Lung (tissue), 12 donors: ENCODE data around the gene LSAMP. TPM values are rescaled to one million over a fixed set of nuclear protein-coding genes. Genes with fewer than 3 reads are reported as not detected.

Experiments used
- ATAC-seq: fragments of 200-7000 bp; cut with Tn5 transposase; one replicate; pipeline ENCODE4 v1.9.1; 2020; ENCODE audit warnings: moderate number of reproducible peaks; ENCODE audit not compliant: insufficient read depth, low FRiP score
- DNase-seq, 3 donors: peaks; one replicate each; pipeline ENCODE4 v3.0.0-alpha.2; 2013 to 2017
- H3K27ac ChIP-seq, 2 donors: one replicate each; pipeline ENCODE4 v1.5.1; 2013; ENCODE audit warnings: mild to moderate bottlenecking in 2 of 2, moderate library complexity in 2 of 2, control low read depth in 1 of 2, inconsistent platforms in 1 of 2, low read depth in 1 of 2, low read length in 1 of 2
- H3K27me3 ChIP-seq, 3 donors: one replicate each; pipeline ENCODE4 v1.5.1; 2013; ENCODE audit warnings: low read length in 2 of 3; ENCODE audit not compliant: control insufficient read depth in 3 of 3, insufficient read depth in 3 of 3
- H3K36me3 ChIP-seq, 4 donors: one replicate each; pipeline ENCODE4 v1.5.1; 2013; ENCODE audit warnings: low read length in 4 of 4, mild to moderate bottlenecking in 1 of 4, moderate library complexity in 1 of 4; ENCODE audit not compliant: control insufficient read depth in 4 of 4, insufficient read depth in 4 of 4
- H3K4me1 ChIP-seq, 5 donors: one replicate each; pipeline ENCODE4 v1.5.1; 2013; ENCODE audit warnings: low read length in 5 of 5, mild to moderate bottlenecking in 2 of 5, moderate library complexity in 1 of 5; ENCODE audit not compliant: control insufficient read depth in 5 of 5, insufficient read depth in 5 of 5
- H3K4me3 ChIP-seq: one replicate; pipeline ENCODE4 v1.5.1; 2013; ENCODE audit warnings: mild to moderate bottlenecking, control low read depth, moderate library complexity
- H3K9ac ChIP-seq, 2 donors: one replicate each; pipeline ENCODE4 v1.5.1; 2013; ENCODE audit warnings: low read length in 2 of 2, control low read depth in 1 of 2; ENCODE audit not compliant: insufficient read depth in 1 of 2
- H3K9me3 ChIP-seq, 4 donors: one replicate each; pipeline ENCODE4 v1.5.1; 2013; ENCODE audit warnings: low read length in 3 of 4, mild to moderate bottlenecking in 1 of 4, moderate library complexity in 1 of 4; ENCODE audit not compliant: control insufficient read depth in 4 of 4, insufficient read depth in 3 of 4
- CTCF ChIP-seq: IDR thresholded peaks from 2 replicates; pipeline ENCODE4 v1.5.1; 2012; ENCODE audit warnings: mild to moderate bottlenecking; ENCODE audit errors: control extremely low read depth, extremely low read depth
- WGBS, 2 donors: extraction: QIAGEN DNeasy Blood & Tissue Kit; methylation state at CpG; one replicate each; pipeline ENCODE4 v1.1.7; 2013; 5-methylcytosine and 5-hydroxymethylcytosine counted together
- polyA plus RNA-seq, 2 donors: library from polyadenylated mRNA; stranded (reverse); fragments of 200-250 nt; gene quantifications; one replicate each; pipeline ENCODE4 v1.2.1, GENCODE V29; 2013
- total RNA-seq, 2 donors: library from RNA; depleted of rRNA in 1 of 2; stranded (reverse); fragments of >200 nt in 1 of 2; gene quantifications; one replicate each; pipeline ENCODE4 v1.2.1, GENCODE V29; 2014 to 2021
- donor health status: control.
- donor health status: control.
- donor health status: Bipolar disorder and iron deficiency.
- donor health status: healthy.
- donor health status: DM: yes; HTN: yes; CAD: no.

LSAMP gene
- total and polyA plus RNA-seq, 4 donors, result 1.6 to 21.9 (median 9.5) TPM

- ATAC-seq (no peak), DNase-seq (no peak)
- WGBS, 2 donors, result 83 to 92% methylated on average over 5 of the region's 5 CpGs
- Histone ChIP-seq H3K4me1 (no peaks in the 10 kb centered on the region), H3K4me3 (no peak overlapping the region), H3K36me3 (no peaks in the 10 kb centered on the region), H3K9me3 (no peaks in the 10 kb centered on the region), H3K27ac (no peak overlapping the region), H3K9ac (no peak overlapping the region), H3K27me3 (no peaks in the 10 kb centered on the region)
- TF ChIP-seq CTCF, result no peak
Observed at GRCh38 chr3:116030131-116030850, 415.0 kb downstream of the LSAMP start.

GRCh38 chr3:116029266-116029665, 416.0 kb downstream of the LSAMP start:
- ATAC-seq (no peak), DNase-seq (no peak)
- no peak overlapping the region for H3K4me3 ChIP-seq
- no peak overlapping the region for H3K27ac ChIP-seq
- H3K4me1 ChIP-seq, result no peaks in the 10 kb centered on the region
- TF ChIP-seq CTCF, result no peak
- no peaks in the 10 kb centered on the region for H3K9me3 ChIP-seq
- 86 to 94% methylated on average over 2 of the region's 2 CpGs for WGBS, 2 donors
- no peaks in the 10 kb centered on the region for H3K27me3 ChIP-seq
- no peaks in the 10 kb centered on the region for H3K36me3 ChIP-seq
- no peak overlapping the region for H3K9ac ChIP-seq

- ATAC-seq, result no peak
- Histone ChIP-seq H3K4me3 (no peak overlapping the region), H3K9ac (no peak overlapping the region), H3K27ac (no peak overlapping the region), H3K36me3 (no peaks in the 10 kb centered on the region), H3K4me1 (no peaks in the 10 kb centered on the region), H3K27me3 (no peaks in the 10 kb centered on the region), H3K9me3 (no peaks in the 10 kb centered on the region)
- DNase-seq, result no peak
- TF ChIP-seq CTCF, result no peak
- 90 to 92% methylated on average over 1 of the region's 1 CpG for WGBS, 2 donors
Observed at GRCh38 chr3:116028157-116028556, 417.1 kb downstream of the LSAMP start.

GRCh38 chr3:116020989-116021388, 424.3 kb downstream of the LSAMP start:
- no peaks in the 10 kb centered on the region for H3K4me1 ChIP-seq
- no peak for ATAC-seq
- no peaks in the 10 kb centered on the region for H3K9me3 ChIP-seq
- H3K27ac ChIP-seq, result no peak overlapping the region
- no peak for TF ChIP-seq CTCF
- H3K27me3 ChIP-seq, result no peaks in the 10 kb centered on the region
- 89 to 92% methylated on average over 1 of the region's 1 CpG for WGBS, 2 donors
- no peak for DNase-seq
- no peak overlapping the region for H3K4me3 ChIP-seq
- H3K36me3 ChIP-seq, result no peaks in the 10 kb centered on the region
- H3K9ac ChIP-seq, result no peak overlapping the region
